HG03103 (cell line): ENCODE results near the gene DPM1.

Experiments used
- ATAC-seq: cut with Tn5 transposase; IDR thresholded peaks from one replicate; pipeline ENCODE4 v1.9.1; 2021; ENCODE audit warnings: low read depth; ENCODE audit not compliant: unreplicated experiment

The DPM1 gene

DNA sequence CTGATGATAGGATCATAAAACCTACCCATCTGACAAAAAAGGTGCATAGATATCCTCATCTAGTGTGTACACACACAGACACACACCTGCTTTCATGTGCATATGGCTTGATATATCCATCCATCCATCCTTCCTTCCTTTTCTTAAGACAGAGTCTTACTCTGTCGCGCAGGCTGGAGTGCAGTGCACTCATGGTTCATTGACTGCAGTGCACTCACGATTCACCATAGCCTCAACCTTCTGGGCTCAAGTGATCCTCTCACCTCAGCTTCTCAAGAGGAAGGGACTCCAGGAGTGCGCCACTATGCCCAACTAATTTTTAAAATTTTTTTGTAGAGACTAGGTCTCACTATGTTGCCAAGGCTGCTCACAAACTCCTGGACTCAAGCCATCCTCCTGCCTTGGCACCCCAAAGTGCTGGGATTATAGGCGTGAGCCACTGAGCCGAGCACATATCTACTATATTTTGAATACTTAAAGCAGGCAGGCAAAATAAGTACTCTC lies 54.2 kb downstream of the DPM1 start:
- ATAC-seq = no peak

DNA sequence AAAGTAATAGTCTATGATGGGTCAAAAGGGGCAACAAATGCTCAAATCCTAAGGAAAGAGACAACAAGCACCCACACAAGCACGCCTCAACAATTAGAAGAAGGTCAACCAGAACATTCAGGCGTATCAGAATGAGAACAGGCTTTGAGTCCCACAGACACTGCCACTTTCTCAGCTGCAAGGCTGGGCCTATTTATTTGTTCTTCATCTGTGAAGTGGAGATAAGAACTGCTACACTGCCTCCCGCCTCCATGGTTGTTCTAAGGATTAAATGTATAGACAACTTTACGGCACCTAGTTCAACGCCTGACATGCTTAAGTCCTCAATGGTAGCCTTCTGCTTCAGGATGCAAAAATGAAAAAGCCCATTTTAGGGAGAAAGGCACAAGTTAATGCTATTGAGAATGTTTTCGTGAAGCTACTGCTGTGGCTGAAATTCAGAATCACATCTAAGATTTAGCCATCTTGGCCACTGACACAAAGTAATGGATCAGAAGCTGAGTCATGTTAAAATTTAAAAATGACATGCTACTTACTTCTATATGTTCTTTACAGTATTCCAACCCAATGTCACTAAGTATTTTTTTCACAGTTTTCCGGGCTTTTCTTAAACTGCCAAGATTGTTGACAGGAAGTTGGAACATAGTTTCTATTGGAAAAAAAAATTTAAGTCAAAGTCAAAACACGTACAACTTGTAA lies 54.8 kb downstream of the DPM1 start:
- no peak for ATAC-seq

DNA sequence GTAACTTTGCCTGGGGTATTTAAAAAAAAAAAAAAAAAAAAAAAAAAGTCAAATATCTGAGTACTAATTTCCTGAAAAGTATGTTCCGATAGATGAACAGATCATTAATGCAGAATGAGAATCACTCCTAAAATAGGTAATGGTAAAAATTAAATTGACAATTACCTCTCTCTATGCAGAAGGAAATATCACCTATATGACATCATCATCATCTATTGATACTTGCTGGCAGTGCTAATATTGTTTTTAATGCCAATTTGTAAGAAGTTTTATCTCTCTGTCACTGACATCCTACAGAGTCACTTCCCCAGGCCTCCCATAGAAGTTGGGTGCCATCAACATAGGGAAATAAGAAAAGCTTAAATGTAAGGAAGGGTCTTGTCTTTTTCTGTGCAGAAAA lies 57.0 kb downstream of the DPM1 start:
- ATAC-seq = no peak

DNA sequence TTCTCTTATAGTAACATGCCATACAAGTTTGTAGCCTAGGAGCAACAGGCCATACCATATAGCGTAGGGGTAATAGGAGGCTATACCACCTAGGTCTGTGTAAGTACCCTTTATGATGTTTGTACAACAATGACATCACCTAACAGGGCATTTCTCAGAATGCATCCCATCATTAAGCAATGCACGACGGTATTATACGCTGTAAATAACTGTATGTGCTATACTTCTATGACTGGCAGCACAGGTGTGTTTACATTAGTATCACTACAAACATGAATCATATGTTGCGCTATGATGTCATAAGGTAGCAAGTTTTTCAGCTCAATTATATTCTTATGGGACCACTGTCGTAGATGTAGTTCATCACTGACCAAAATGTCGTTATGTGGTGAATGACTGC lies 58.1 kb downstream of the DPM1 start:
- no peak for ATAC-seq

DNA sequence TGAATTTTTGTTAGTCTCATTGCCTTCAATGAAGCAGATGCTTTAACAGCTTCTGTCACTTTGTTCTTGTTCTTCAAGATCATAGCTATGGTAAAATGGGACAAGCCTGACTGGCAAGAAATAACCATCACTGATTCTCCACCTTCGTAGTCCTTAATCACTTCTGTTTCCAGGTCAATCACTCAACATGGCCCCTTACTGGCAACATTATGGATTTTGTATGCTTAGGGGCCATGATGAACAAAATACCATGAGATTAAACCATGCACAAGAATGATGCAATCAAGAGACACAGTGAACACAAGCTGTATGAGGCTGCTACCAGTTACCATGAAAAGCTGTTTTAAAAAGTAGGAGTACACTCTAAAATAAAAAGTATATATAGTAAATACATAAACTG lies 59.9 kb downstream of the DPM1 start:
- ATAC-seq = no peak

- no peak for ATAC-seq
Measured at GRCh38 chr20:50895111-50895830, 63.1 kb downstream of the DPM1 start.

DNA sequence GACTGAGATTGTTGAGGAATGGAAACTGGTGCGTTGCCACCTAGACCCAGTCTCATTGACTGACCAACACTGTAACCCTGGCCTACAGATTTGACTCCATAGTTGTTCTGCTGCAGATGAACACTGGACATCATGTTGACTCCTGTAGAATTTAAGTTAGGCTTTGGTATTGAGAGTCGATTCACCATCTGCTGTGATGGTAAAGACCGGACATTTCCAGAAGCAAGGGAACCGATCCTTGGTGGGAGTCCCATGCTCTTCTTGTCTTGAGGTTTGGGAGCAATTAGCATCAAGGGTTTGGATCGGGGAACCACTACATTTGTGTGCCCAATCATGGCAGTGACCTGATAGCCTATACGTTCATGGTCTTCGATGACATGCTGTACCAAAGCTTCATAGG lies 64.7 kb downstream of the DPM1 start:
- ATAC-seq = no peak

- no peak for ATAC-seq
Measured at GRCh38 chr20:50892394-50892793, 65.9 kb downstream of the DPM1 start.

DNA sequence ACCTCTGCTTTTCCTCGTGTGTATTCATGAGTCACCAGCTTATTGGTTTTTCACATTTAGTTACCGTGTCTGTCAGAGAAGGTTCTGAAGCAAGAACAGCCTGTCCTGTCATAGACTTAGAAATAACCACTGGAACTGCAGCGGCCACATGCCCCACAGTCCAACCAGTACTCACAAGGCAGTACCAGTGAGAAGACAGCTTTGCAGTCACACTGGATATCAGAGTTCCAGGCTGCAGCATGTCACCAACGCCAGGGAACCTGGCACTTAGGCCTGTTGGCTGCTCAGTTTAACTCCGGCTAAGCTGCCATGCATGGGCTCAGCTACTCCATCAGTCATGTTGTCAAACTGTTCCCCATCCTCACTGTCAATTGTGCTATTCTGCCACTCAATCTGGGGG lies 67.2 kb downstream of the DPM1 start:
- no peak for ATAC-seq

GRCh38 chr20:50887576-50887975 lies 70.8 kb downstream of the DPM1 start:
- no peak for ATAC-seq

GRCh38 chr20:50886184-50886790 lies 72.0 kb downstream of the DPM1 start:
- ATAC-seq = no peak

GRCh38 chr20:50885781-50886180 lies 72.6 kb downstream of the DPM1 start:
- no peak for ATAC-seq

DNA sequence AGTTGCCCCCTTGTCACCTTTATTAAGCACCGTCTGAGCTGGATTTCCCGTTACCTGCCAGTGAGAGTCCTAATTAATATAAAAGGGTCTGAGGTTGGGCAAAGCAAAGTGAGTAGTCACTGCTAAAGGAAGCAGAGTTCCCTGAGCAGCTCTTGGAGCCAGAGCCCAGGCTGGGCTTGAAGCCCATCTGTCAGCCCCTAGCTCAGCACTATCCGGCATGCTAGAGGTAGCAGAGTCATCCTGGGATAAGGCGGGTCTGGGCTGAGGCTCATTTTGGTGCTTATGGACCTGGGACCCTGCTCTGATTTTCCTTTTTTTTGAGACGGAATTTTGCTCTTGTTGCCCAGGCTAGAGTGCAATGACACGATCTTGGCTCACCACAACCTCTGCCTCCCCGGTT lies 73.3 kb downstream of the DPM1 start:
- no peak for ATAC-seq
